K562 (cell line): ENCODE data around the gene PAQR7. TPM values are rescaled to one million over a fixed set of nuclear protein-coding genes. Genes with fewer than 3 reads are reported as not detected.

Experiments used
- CHCHD3 ChIP-seq: fragments of 250-450 bp; sonication (Bioruptor Pico); IDR thresholded peaks from 2 replicates; pipeline ENCODE4 v2.1.2; 2022; ENCODE audit warnings: mild to moderate bottlenecking
- DDX20 ChIP-seq: fragments of 450-650 bp; IDR thresholded peaks from 2 replicates; pipeline ENCODE4 v1.6.1; 2016; ENCODE audit warnings: missing genetic modification characterization, low read depth, mild to moderate bottlenecking, missing compliant biosample characterization, moderate library complexity
- EP400 ChIP-seq: fragments of 450-650 bp; IDR thresholded peaks from 2 replicates; pipeline ENCODE4 v1.6.1; 2017; ENCODE audit warnings: antibody characterized with exemption, mild to moderate bottlenecking, moderate library complexity
- FOXP1 ChIP-seq: sonication (generic); formaldehyde crosslinking; IDR thresholded peaks from 2 replicates; pipeline ENCODE4 v1.8.0; 2022; ENCODE audit warnings: mild to moderate bottlenecking, missing genetic modification reagents
- HNRNPK ChIP-seq: fragments of 200-400 bp; formaldehyde crosslinking; IDR thresholded peaks from one replicate; pipeline ENCODE4 v1.6.1; 2018; ENCODE audit warnings: mild to moderate bottlenecking, low read depth, low read length; ENCODE audit not compliant: poor library complexity, severe bottlenecking
- KDM1A ChIP-seq, 2 experiments: fragments of 450-650 bp; IDR thresholded peaks; 2 replicates each; pipeline ENCODE4 v1.6.1; 2016; ENCODE audit warnings: mild to moderate bottlenecking in 2 of 2
- L3MBTL2 ChIP-seq: fragments of 450-650 bp; IDR thresholded peaks from 2 replicates; pipeline ENCODE4 v1.6.1; 2016; ENCODE audit warnings: mild to moderate bottlenecking, moderate library complexity
- SP2 ChIP-seq: IDR thresholded peaks from 2 replicates; pipeline ENCODE4 v1.6.1; 2011; ENCODE audit warnings: mild to moderate bottlenecking, low read depth, low read length, moderate library complexity; ENCODE audit not compliant: poor library complexity, severe bottlenecking; ENCODE audit errors: extremely low read depth
- TBL1XR1 ChIP-seq, 2 experiments: IDR thresholded peaks; 2 replicates each; pipeline ENCODE4 v1.6.1; 2012; ENCODE audit warnings: improper control_type of control experiment in 2 of 2, low read length in 2 of 2, mild to moderate bottlenecking in 1 of 2
- TBP ChIP-seq: optimal IDR thresholded peaks from 2 replicates; pipeline ENCODE3; 2011; ENCODE audit warnings: low read depth, low read length, improper control_type of control experiment
- TRIM28 ChIP-seq: fragments of 450-650 bp; IDR thresholded peaks from 2 replicates; pipeline ENCODE4 v1.6.1; 2017
- YY1 ChIP-seq, 3 experiments: IDR thresholded peaks; 2 replicates each; pipeline ENCODE4 v1.6.1; 2011; ENCODE audit warnings: low read length in 2 of 3, mild to moderate bottlenecking in 2 of 3, moderate library complexity in 2 of 3, borderline replicate concordance in 1 of 3, control low read depth in 1 of 3, low read depth in 1 of 3; ENCODE audit not compliant: insufficient read depth in 3 of 3, insufficient replicate concordance in 2 of 3, control insufficient read depth in 1 of 3, insufficient read length in 1 of 3; ENCODE audit errors: extremely low read depth in 1 of 3
- ZFPM2 ChIP-seq: fragments of 250-450 bp; sonication (Bioruptor Pico); IDR thresholded peaks from 2 replicates; pipeline ENCODE4 v1.5.1; 2022; ENCODE audit warnings: mild to moderate bottlenecking
- ZNF140 ChIP-seq: fragments of 250-450 bp; sonication (Bioruptor Pico); IDR thresholded peaks from 2 replicates; pipeline ENCODE4 v1.8.0; 2021; ENCODE audit warnings: moderate library complexity, mild to moderate bottlenecking, inconsistent platforms
- ZNF77 ChIP-seq: fragments of 250-450 bp; sonication (Bioruptor Pico); IDR thresholded peaks from 2 replicates; pipeline ENCODE4 v1.5.0; 2020
- polyA plus RNA-seq, 8 experiments: library from polyadenylated mRNA; depleted of rRNA in 4 of 8; stranded (reverse) in 5 of 8; unstranded in 3 of 8; fragments of >200 nt; fragmentation: Nextera tagmentation in 2 of 8; fragmentation: Illumina TruSeq in 1 of 8; extraction: Ambion mirVana in 2 of 8; extraction: Trizol in 1 of 8; gene quantifications; 2 replicates each; pipeline versions ENCODE4 v1.2.1 to v1.2.3, GENCODE V29; 2011 to 2014; ENCODE audit warnings: inconsistent platforms in 1 of 8, missing spikeins in 1 of 8
- total RNA-seq, 7 experiments: library from RNA; depleted of rRNA in 6 of 7; stranded (reverse); fragments of >200 nt in 6 of 7; fragmentation: Illumina TruSeq in 2 of 7; extraction: Trizol in 2 of 7; gene quantifications; 2 replicates each; pipeline versions ENCODE4 v1.2.1 to v1.2.3, GENCODE V29; 2011 to 2021; ENCODE audit warnings: low replicate concordance in 1 of 7
- TF ChIP-seq, protein P1 (sequence below): fragments of 450-650 bp; IDR thresholded peaks from 2 replicates; pipeline ENCODE4 v1.6.1; 2016; ENCODE audit warnings: antibody characterized with exemption
- TF ChIP-seq, protein P2 (sequence below): fragments of 450-650 bp; IDR thresholded peaks from 2 replicates; pipeline ENCODE4 v1.6.1; 2014; ENCODE audit warnings: low read depth, mild to moderate bottlenecking, moderate library complexity, borderline replicate concordance
- TF ChIP-seq, protein P3 (sequence below): conservative IDR thresholded peaks from 2 replicates; pipeline ENCODE4 v1.6.1; 2011; ENCODE audit warnings: low read depth, mild to moderate bottlenecking, low read length; ENCODE audit not compliant: control insufficient read depth
- TF ChIP-seq, protein P4 (sequence below): sonication (generic); formaldehyde crosslinking; IDR thresholded peaks from 2 replicates; pipeline ENCODE4 v1.8.1; 2022; ENCODE audit warnings: missing genetic modification reagents
- TF ChIP-seq, protein P5 (sequence below): fragments of 250-450 bp; sonication (Bioruptor Pico); IDR thresholded peaks from 2 replicates; pipeline ENCODE4 v1.5.0; 2021

The PAQR7 gene
- total and polyA plus RNA-seq, 9 of the 15 experiments (the other 6 are each of a cell fraction or from before 2014, with no cell fraction given) = 1.1 to 5.2 (median 2.6) TPM

DNA sequence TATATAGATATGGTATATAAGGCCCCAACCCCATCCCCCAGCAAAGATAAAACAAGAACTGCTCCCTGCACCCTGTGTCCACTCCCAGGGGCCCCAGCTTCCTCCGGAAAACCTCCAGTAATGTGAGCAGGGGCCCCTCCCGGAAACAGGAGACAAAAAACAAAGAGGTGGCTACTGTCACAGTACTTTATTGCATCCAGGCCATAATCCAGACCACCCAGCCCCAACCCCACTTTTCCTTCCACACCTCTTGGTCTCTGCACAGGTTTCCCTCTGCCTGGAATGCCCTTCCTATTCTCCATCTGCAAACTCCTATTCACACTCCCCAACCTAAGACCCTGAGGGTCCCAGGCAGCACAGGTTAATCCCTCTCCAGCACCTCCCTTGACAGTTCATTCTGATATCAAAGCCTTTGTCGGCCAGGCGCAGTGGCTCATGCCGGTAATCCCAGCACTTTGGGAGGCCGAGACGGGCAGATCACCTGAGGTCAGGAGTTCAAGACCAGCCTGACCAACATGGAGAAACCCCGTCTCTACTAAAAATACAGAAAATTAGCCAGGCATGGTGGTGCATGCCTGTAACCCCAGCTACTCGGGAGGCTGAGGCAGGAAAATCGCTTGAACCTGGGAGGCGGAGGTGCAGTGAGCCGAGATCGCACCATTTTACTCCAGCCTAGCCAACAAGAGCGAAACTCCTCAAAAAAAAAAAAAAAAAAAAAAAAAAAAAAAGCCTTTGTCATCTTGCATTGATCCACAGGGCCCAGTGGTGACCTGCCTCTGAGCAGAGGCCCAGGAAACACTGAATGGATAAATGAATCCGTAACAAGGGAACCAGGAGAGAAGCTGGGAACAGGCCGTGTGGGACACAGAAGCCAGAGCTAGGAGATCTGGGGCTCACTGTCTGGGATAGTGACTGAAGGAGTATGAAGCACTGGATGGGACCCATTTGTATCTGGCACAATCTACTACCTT is 13.9 kb downstream of the PAQR7 start (continued):
- TF ChIP-seq, protein P1, sequence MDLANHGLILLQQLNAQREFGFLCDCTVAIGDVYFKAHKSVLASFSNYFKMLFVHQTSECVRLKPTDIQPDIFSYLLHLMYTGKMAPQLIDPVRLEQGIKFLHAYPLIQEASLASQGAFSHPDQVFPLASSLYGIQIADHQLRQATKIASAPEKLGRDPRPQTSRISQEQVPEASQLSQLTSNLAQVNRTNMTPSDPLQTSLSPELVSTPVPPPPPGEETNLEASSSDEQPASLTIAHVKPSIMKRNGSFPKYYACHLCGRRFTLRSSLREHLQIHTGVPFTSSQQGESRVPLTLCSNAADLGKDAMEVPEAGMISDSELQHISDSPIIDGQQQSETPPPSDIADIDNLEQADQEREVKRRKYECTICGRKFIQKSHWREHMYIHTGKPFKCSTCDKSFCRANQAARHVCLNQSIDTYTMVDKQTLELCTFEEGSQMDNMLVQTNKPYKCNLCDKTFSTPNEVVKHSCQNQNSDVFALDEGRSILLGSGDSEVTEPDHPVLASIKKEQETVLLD = peak; percentile 89
- peak; percentile 35 for TF ChIP-seq TBP
- TF ChIP-seq, protein P2, sequence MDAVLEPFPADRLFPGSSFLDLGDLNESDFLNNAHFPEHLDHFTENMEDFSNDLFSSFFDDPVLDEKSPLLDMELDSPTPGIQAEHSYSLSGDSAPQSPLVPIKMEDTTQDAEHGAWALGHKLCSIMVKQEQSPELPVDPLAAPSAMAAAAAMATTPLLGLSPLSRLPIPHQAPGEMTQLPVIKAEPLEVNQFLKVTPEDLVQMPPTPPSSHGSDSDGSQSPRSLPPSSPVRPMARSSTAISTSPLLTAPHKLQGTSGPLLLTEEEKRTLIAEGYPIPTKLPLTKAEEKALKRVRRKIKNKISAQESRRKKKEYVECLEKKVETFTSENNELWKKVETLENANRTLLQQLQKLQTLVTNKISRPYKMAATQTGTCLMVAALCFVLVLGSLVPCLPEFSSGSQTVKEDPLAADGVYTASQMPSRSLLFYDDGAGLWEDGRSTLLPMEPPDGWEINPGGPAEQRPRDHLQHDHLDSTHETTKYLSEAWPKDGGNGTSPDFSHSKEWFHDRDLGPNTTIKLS = no peak
- TF ChIP-seq TBL1XR1 (IDR thresholded peaks at IDR 0.05; ENCODE audit: low read length in 2 of 2) = 0 out of 4 replicates have a peak, but pooled peaks of 1 of the 2 experiments have one; percentile 5
- TF ChIP-seq, protein P3, sequence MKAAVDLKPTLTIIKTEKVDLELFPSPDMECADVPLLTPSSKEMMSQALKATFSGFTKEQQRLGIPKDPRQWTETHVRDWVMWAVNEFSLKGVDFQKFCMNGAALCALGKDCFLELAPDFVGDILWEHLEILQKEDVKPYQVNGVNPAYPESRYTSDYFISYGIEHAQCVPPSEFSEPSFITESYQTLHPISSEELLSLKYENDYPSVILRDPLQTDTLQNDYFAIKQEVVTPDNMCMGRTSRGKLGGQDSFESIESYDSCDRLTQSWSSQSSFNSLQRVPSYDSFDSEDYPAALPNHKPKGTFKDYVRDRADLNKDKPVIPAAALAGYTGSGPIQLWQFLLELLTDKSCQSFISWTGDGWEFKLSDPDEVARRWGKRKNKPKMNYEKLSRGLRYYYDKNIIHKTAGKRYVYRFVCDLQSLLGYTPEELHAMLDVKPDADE = no peak
- TF ChIP-seq, protein P4, sequence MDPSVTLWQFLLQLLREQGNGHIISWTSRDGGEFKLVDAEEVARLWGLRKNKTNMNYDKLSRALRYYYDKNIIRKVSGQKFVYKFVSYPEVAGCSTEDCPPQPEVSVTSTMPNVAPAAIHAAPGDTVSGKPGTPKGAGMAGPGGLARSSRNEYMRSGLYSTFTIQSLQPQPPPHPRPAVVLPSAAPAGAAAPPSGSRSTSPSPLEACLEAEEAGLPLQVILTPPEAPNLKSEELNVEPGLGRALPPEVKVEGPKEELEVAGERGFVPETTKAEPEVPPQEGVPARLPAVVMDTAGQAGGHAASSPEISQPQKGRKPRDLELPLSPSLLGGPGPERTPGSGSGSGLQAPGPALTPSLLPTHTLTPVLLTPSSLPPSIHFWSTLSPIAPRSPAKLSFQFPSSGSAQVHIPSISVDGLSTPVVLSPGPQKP (CRISPR knock-in tag) = no peak
- no peak for TF ChIP-seq YY1 (IDR thresholded peaks at IDR 0.05; ENCODE audit: borderline replicate concordance in 1 of 3, control insufficient read depth in 1 of 3, extremely low read depth in 1 of 3, insufficient read depth in 3 of 3, insufficient read length in 1 of 3, insufficient replicate concordance in 2 of 3, low read depth in 1 of 3, low read length in 2 of 3)
- TF ChIP-seq DDX20 (tag) = no peak
- no peak for TF ChIP-seq ZFPM2 (CRISPR knock-in tag)
- TF ChIP-seq HNRNPK = no peak
- no peak for TF ChIP-seq ZNF77 (CRISPR knock-in tag)
- TF ChIP-seq L3MBTL2 = no peak; the same call in 1 of the 2 replicates
- TF ChIP-seq FOXP1 = 0 out of 2 replicates have a peak, but pooled peaks have one; percentile 31
- no peak for TF ChIP-seq SP2
- TF ChIP-seq, protein P5, sequence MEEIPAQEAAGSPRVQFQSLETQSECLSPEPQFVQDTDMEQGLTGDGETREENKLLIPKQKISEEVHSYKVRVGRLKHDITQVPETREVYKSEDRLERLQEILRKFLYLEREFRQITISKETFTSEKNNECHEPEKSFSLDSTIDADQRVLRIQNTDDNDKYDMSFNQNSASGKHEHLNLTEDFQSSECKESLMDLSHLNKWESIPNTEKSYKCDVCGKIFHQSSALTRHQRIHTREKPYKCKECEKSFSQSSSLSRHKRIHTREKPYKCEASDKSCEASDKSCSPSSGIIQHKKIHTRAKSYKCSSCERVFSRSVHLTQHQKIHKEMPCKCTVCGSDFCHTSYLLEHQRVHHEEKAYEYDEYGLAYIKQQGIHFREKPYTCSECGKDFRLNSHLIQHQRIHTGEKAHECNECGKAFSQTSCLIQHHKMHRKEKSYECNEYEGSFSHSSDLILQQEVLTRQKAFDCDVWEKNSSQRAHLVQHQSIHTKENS (CRISPR knock-in tag) = 0 out of 2 replicates have a peak, but pooled peaks have one; percentile 44
- no peak for TF ChIP-seq TRIM28
- TF ChIP-seq KDM1A (IDR thresholded peaks at IDR 0.05) = peak; percentile 66 to 70
- peak; percentile 56 for TF ChIP-seq EP400
- TF ChIP-seq ZNF140 = no peak
- no peak for TF ChIP-seq CHCHD3
